Sigmoid colon (tissue), 7 donors: Measurements from ENCODE around the gene BCAR3. TPM values are rescaled to one million over a fixed set of nuclear protein-coding genes. Genes with fewer than 3 reads are reported as not detected.

Experiments
- DNase-seq: peaks from one replicate; pipeline ENCODE4 v3.0.0-alpha.2; 2019
- H3K27ac ChIP-seq, 4 donors: fragments of 200-600 bp; sonication (generic); one replicate each; pipeline ENCODE4 v1.5.1; 2016 to 2019; ENCODE audit warnings: mild to moderate bottlenecking in 1 of 4
- H3K27me3 ChIP-seq, 3 donors: fragments of 200-600 bp; sonication (generic); one replicate each; pipeline ENCODE4 v1.5.1; 2019; ENCODE audit warnings: mild to moderate bottlenecking in 1 of 3
- H3K36me3 ChIP-seq, 4 donors: fragments of 200-600 bp; sonication (generic); one replicate each; pipeline ENCODE4 v1.5.1; 2016 to 2019
- H3K4me1 ChIP-seq, 4 donors: fragments of 200-600 bp; sonication (generic); one replicate each; pipeline ENCODE4 v1.5.1; 2017 to 2019
- H3K4me3 ChIP-seq, 4 donors: fragments of 200-600 bp; sonication (generic); one replicate each; pipeline ENCODE4 v1.5.1; 2017 to 2019; ENCODE audit warnings: mild to moderate bottlenecking in 2 of 4, moderate library complexity in 1 of 4
- H3K9me3 ChIP-seq, 4 donors: fragments of 200-600 bp in 3 of 4; sonication (generic) in 3 of 4; one replicate each; pipeline versions ENCODE4 v1.5.1 to v1.6.1; 2013 to 2019
- CTCF ChIP-seq, 4 experiments: fragments of 450-650 bp in 3 of 4; fragments of 200-600 bp in 1 of 4; IDR thresholded peaks; one replicate each; pipeline ENCODE4 v1.5.1; 2016 to 2019; ENCODE audit warnings: antibody characterized with exemption in 4 of 4, mild to moderate bottlenecking in 3 of 4, moderate library complexity in 2 of 4
- EP300 ChIP-seq, 4 donors: sonication (generic); formaldehyde crosslinking; IDR thresholded peaks; one replicate each; pipeline ENCODE4 v1.6.1; 2017; ENCODE audit warnings: antibody characterized with exemption in 4 of 4
- POLR2A ChIP-seq, 2 donors: fragments of 450-650 bp; IDR thresholded peaks; one replicate each; pipeline ENCODE4 v1.6.1; 2016; ENCODE audit warnings: antibody characterized with exemption in 2 of 2, mild to moderate bottlenecking in 2 of 2, moderate library complexity in 2 of 2
- POLR2AphosphoS5 ChIP-seq, 4 donors: sonication (generic); formaldehyde crosslinking; IDR thresholded peaks; one replicate each; pipeline ENCODE4 v1.6.1; 2017; ENCODE audit warnings: antibody characterized with exemption in 4 of 4
- WGBS, 2 donors: extraction: QIAGEN DNeasy Blood & Tissue Kit; methylation state at CpG; one replicate each; pipeline ENCODE4 v1.1.7; 2013; 5-methylcytosine and 5-hydroxymethylcytosine counted together
- intact Hi-C: fragments of 100-400 bp; cut with DNase I; formaldehyde crosslinking; loops from one replicate; pipeline ENCODE4 v1.15.1; 2023
- polyA plus RNA-seq, 3 donors: library from polyadenylated mRNA; stranded (reverse); fragments of 200-250 nt; gene quantifications; one replicate each; pipeline ENCODE4 v1.2.3, GENCODE V29; 2013
- total RNA-seq, 4 donors: library from RNA; depleted of rRNA; stranded (reverse); fragments of >200 nt; gene quantifications; one replicate each; pipeline ENCODE4 v1.1.0, GENCODE V29; 2016
- donor health status: healthy with polysubstance abuse.
- donor health status: Bipolar disorder and iron deficiency.
- donor health status: healthy.

Gene BCAR3
- total and polyA plus RNA-seq, 7 donors, result 12.3 to 43.2 (median 22.1) TPM

GRCh38 chr1:93613898-93614297, 67.7 kb downstream of the BCAR3 start:
- intact Hi-C loops, result no loop called here
- peak; percentile 79 for DNase-seq
- TF ChIP-seq POLR2AphosphoS5 (IDR thresholded peaks at IDR 0.05) (peak in 2 of 4 donors; percentile 32 to 39), CTCF (IDR thresholded peaks at IDR 0.05) (peak in 1 of 4 experiments; percentile 1), EP300 (IDR thresholded peaks at IDR 0.05) (no peak)
- H3K4me1 ChIP-seq, result peaks cover 0 to 44% (median 36%) of the 10 kb centered on the region in 4 donors
- no peaks in the 10 kb centered on the region for H3K36me3 ChIP-seq
- peak overlapping the region; percentile 47 to 74 (median 62) for H3K27ac ChIP-seq
- WGBS, 2 donors, result 38 to 70% methylated on average over 11 of the region's 11 CpGs
- peak overlapping the region; percentile 27 to 51 (median 42) for H3K4me3 ChIP-seq
- H3K27me3 ChIP-seq, result no peaks in the 10 kb centered on the region
- no peaks in the 10 kb centered on the region for H3K9me3 ChIP-seq

GRCh38 chr1:93612510-93612909, 69.1 kb downstream of the BCAR3 start:
- H3K4me1 ChIP-seq, result peaks cover 0 to 47% (median 40%) of the 10 kb centered on the region in 4 donors
- TF ChIP-seq EP300 (IDR thresholded peaks at IDR 0.05), result no peak
- TF ChIP-seq POLR2A (IDR thresholded peaks at IDR 0.05), result no peak
- no peak for TF ChIP-seq CTCF (IDR thresholded peaks at IDR 0.05)
- TF ChIP-seq POLR2AphosphoS5 (IDR thresholded peaks at IDR 0.05), result no peak
- H3K9me3 ChIP-seq, result no peaks in the 10 kb centered on the region
- H3K36me3 ChIP-seq, result no peaks in the 10 kb centered on the region
- H3K27ac ChIP-seq, result peak overlapping the region in 1 of 4 donors; percentile 15
- H3K4me3 ChIP-seq, result peak overlapping the region in 1 of 4 donors; percentile 40
- no peak for DNase-seq
- intact Hi-C loops, result no loop called here
- WGBS, 2 donors, result 75 to 88% methylated on average over 3 of the region's 3 CpGs
- H3K27me3 ChIP-seq, result no peaks in the 10 kb centered on the region

DNA sequence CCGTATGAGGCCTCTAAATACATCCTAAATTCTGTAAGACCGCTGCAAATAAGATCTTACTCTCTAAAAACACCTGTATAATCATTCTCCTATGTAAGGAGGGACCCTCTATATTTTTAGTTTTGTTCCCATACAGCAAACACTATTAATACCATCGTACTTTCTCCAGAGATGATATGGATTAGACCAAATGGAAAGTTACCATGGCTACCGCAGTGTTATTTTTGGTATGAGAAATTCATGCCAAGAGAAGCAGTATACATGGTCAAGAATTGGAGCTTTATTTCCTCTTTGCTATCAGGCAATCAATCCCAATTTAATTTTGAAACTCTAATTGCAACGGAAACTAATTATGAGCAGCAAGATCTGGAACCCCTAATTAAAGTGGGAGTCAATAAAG, 70.0 kb downstream of the BCAR3 start:
- 93% methylated on average over 5 of the region's 5 CpGs for WGBS, 2 donors
- H3K27me3 ChIP-seq, result no peaks in the 10 kb centered on the region
- peaks cover 0 to 39% (median 32%) of the 10 kb centered on the region in 4 donors for H3K4me1 ChIP-seq
- intact Hi-C loops, result no loop called here
- H3K9me3 ChIP-seq, result no peaks in the 10 kb centered on the region
- H3K27ac ChIP-seq, result no peak overlapping the region
- no peak for TF ChIP-seq CTCF (IDR thresholded peaks at IDR 0.05)
- TF ChIP-seq EP300 (IDR thresholded peaks at IDR 0.05), result no peak
- no peak for TF ChIP-seq POLR2A (IDR thresholded peaks at IDR 0.05)
- TF ChIP-seq POLR2AphosphoS5 (IDR thresholded peaks at IDR 0.05), result no peak
- no peak overlapping the region for H3K4me3 ChIP-seq
- DNase-seq, result no peak
- no peaks in the 10 kb centered on the region for H3K36me3 ChIP-seq

GRCh38 chr1:93609536-93609935, 72.1 kb downstream of the BCAR3 start:
- Histone ChIP-seq H3K36me3 (no peaks in the 10 kb centered on the region), H3K4me1 (peaks cover 0 to 45% (median 42%) of the 10 kb centered on the region in 4 donors), H3K9me3 (no peaks in the 10 kb centered on the region), H3K27me3 (no peaks in the 10 kb centered on the region), H3K4me3 (no peak overlapping the region), H3K27ac (no peak overlapping the region)
- intact Hi-C loops, result loop anchor here (5.0 kb wide), 1 partner anchor 52 kb away; no protein-coding TSS in a partner anchor
- 91 to 93% methylated on average over 8 of the region's 8 CpGs for WGBS, 2 donors
- peak; percentile 46 for DNase-seq
- TF ChIP-seq CTCF (IDR thresholded peaks at IDR 0.05) (no peak), POLR2A (IDR thresholded peaks at IDR 0.05) (no peak), POLR2AphosphoS5 (IDR thresholded peaks at IDR 0.05) (no peak), EP300 (IDR thresholded peaks at IDR 0.05) (no peak)
